ENCODE results near the gene KLHL26.
"Not testable (repeated sequence)": the region's sequence is repeated elsewhere in the genome, so short reads cannot be mapped to it uniquely, and the experiment has no call there.

Gene KLHL26

GRCh38 chr19:18636969-18637629, at the start of gene KLHL26:
KLHL26 (plus strand) TSS chr19:18637028; CDS start chr19:18637055, 27 bp downstream.
- DNase-seq (ENCODE audit: low read depth in 3 of 3) = no peak

GRCh38 chr19:18587561-18587960, 49.3 kb upstream of the KLHL26 start:
- DNase-seq (ENCODE audit: low read depth in 3 of 3) = no peak

- no peak for DNase-seq (ENCODE audit: low read depth in 3 of 3)
Measured at GRCh38 chr19:18587962-18588610, 48.7 kb upstream of the KLHL26 start.

- peak; percentile 85 to 88 (median 87) for DNase-seq (ENCODE audit: low read depth in 3 of 3)
Measured at GRCh38 chr19:18588611-18589379, 48.0 kb upstream of the KLHL26 start, which contains the start of gene REX1BD. REX1BD (plus strand) TSS chr19:18588798; CDS start chr19:18588802, 4 bp downstream.

- DNase-seq (ENCODE audit: low read depth in 3 of 3) = peak in 1 of 3 experiments; percentile 37
Measured at GRCh38 chr19:18589380-18590272, 47.2 kb upstream of the KLHL26 start.

- no peak for DNase-seq (ENCODE audit: low read depth in 3 of 3)
Measured at GRCh38 chr19:18590273-18591272, 46.3 kb upstream of the KLHL26 start.

- DNase-seq (ENCODE audit: low read depth in 3 of 3) = no peak
Measured at GRCh38 chr19:18591735-18592385, 45.0 kb upstream of the KLHL26 start.

GRCh38 chr19:18592732-18593131, 44.1 kb upstream of the KLHL26 start:
- not testable (repeated sequence) for DNase-seq (ENCODE audit: low read depth in 3 of 3)

- DNase-seq (ENCODE audit: low read depth in 3 of 3) = no peak
Measured at GRCh38 chr19:18593367-18594095, 43.3 kb upstream of the KLHL26 start.

- peak; percentile 53 to 70 (median 69) for DNase-seq (ENCODE audit: low read depth in 3 of 3)
Measured at GRCh38 chr19:18594096-18594823, 42.6 kb upstream of the KLHL26 start.

- no peak for DNase-seq (ENCODE audit: low read depth in 3 of 3)
Measured at GRCh38 chr19:18594824-18595373, 41.9 kb upstream of the KLHL26 start.

GRCh38 chr19:18595475-18595874, 41.4 kb upstream of the KLHL26 start:
- DNase-seq (ENCODE audit: low read depth in 3 of 3) = no peak

- no peak for DNase-seq (ENCODE audit: low read depth in 3 of 3)
Measured at GRCh38 chr19:18596752-18597157, 40.1 kb upstream of the KLHL26 start.

- DNase-seq (ENCODE audit: low read depth in 3 of 3) = no peak
Measured at GRCh38 chr19:18597809-18598660, 38.8 kb upstream of the KLHL26 start.

GRCh38 chr19:18599485-18599884, 37.3 kb upstream of the KLHL26 start:
- no peak for DNase-seq (ENCODE audit: low read depth in 3 of 3)

GRCh38 chr19:18600692-18601397, 36.0 kb upstream of the KLHL26 start:
- not testable (repeated sequence) for DNase-seq (ENCODE audit: low read depth in 3 of 3)
